Gastrocnemius medialis (tissue), 4 donors: ENCODE data around the gene CYTIP. TPM values are rescaled to one million over a fixed set of nuclear protein-coding genes. Genes with fewer than 3 reads are reported as not detected.
"Not testable (repeated sequence)": the region's sequence is repeated elsewhere in the genome, so short reads cannot be mapped to it uniquely, and the experiment has no call there.

ENCODE experiments used
- ATAC-seq, 2 donors: fragments of 150-250 bp; one replicate each; pipeline ENCODE4 v1.9.1; 2016
- DNase-seq, 2 donors: peaks; one replicate each; pipeline ENCODE4 v3.0.0-alpha.2; 2019
- H3K27ac ChIP-seq, 4 donors: fragments of 200-600 bp; sonication (generic); 1 replicate in 1 of 4; 2 replicates in 3 of 4; pipeline ENCODE4 v1.5.1; 2016 to 2018; ENCODE audit warnings: mild to moderate bottlenecking in 2 of 4, moderate library complexity in 1 of 4
- H3K27me3 ChIP-seq, 3 donors: fragments of 200-600 bp; sonication (generic) in 2 of 3; 1 replicate in 1 of 3; 2 replicates in 2 of 3; pipeline versions ENCODE4 v1.5.1 to v1.6.0; 2016 to 2019; ENCODE audit warnings: mild to moderate bottlenecking in 1 of 3, moderate library complexity in 1 of 3
- H3K36me3 ChIP-seq, 2 donors: fragments of 200-600 bp; sonication (generic) in 1 of 2; one replicate each; pipeline ENCODE4 v1.5.1; 2017 to 2018
- H3K4me1 ChIP-seq, 2 donors: fragments of 200-600 bp; sonication (generic) in 1 of 2; one replicate each; pipeline ENCODE4 v1.5.1; 2016 to 2017; ENCODE audit warnings: mild to moderate bottlenecking in 2 of 2
- H3K4me3 ChIP-seq, 4 donors: fragments of 200-600 bp; sonication (generic) in 3 of 4; 1 replicate in 1 of 4; 2 replicates in 3 of 4; pipeline ENCODE4 v1.5.1; 2016 to 2019; ENCODE audit warnings: mild to moderate bottlenecking in 2 of 4
- H3K9me3 ChIP-seq, 3 donors: fragments of 200-600 bp; sonication (generic) in 2 of 3; 1 replicate in 1 of 3; 2 replicates in 2 of 3; pipeline ENCODE4 v1.5.1; 2016 to 2019
- CTCF ChIP-seq, 5 experiments: fragments of 450-650 bp in 3 of 5; fragments of 200-600 bp in 2 of 5; sonication (generic) in 2 of 5; IDR thresholded peaks in 4 of 5; conservative IDR thresholded peaks in 1 of 5; 1 replicate in 4 of 5; 2 replicates in 1 of 5; pipeline ENCODE4 v1.5.1; 2016 to 2019; ENCODE audit warnings: antibody characterized with exemption in 5 of 5, mild to moderate bottlenecking in 3 of 5, moderate library complexity in 3 of 5
- POLR2A ChIP-seq, 2 donors: fragments of 450-650 bp; IDR thresholded peaks; one replicate each; pipeline ENCODE4 v1.6.1; 2017; ENCODE audit warnings: antibody characterized with exemption in 2 of 2, mild to moderate bottlenecking in 2 of 2, moderate library complexity in 2 of 2
- in situ Hi-C, 4 donors: fragments of 200-750 bp; cut with MboI; loops; one replicate each; pipeline versions ENCODE4 v1.15.0 to v1.8.0; 2017; ENCODE audit warnings: low sequenced_read_pairs in 4 of 4
- intact Hi-C: fragments of 100-400 bp; cut with DNase I; formaldehyde crosslinking; loops from one replicate; pipeline ENCODE4 v1.15.1; 2023; ENCODE audit warnings: low total_unique reads
- total RNA-seq, 4 donors: library from RNA; depleted of rRNA; stranded (reverse); fragments of >200 nt; gene quantifications; one replicate each; pipeline versions ENCODE4 v1.1.0 to v1.2.3, GENCODE V29; 2016

CYTIP gene
- total RNA-seq, 4 donors from 2014 or later, result 0.19 to 1.9 (median 1.6) TPM

GRCh38 chr2:157414050-157414449 is 29.8 kb downstream of the CYTIP start:
- no peak for DNase-seq
- Histone ChIP-seq H3K9me3 (no peaks in the 10 kb centered on the region), H3K4me1 (no peaks in the 10 kb centered on the region), H3K27me3 (no peaks in the 10 kb centered on the region), H3K4me3 (no peak overlapping the region), H3K36me3 (no peaks in the 10 kb centered on the region), H3K27ac (no peak overlapping the region)
- in situ Hi-C loops, result no loop called here
- intact Hi-C loops, result no loop called here
- ATAC-seq, result no peak
- TF ChIP-seq CTCF (IDR thresholded peaks at IDR 0.05 in 4 of 5, conservative IDR thresholded peaks at IDR 0.05 in 1 of 5), result no peak
- TF ChIP-seq POLR2A (IDR thresholded peaks at IDR 0.05), result no peak

DNA sequence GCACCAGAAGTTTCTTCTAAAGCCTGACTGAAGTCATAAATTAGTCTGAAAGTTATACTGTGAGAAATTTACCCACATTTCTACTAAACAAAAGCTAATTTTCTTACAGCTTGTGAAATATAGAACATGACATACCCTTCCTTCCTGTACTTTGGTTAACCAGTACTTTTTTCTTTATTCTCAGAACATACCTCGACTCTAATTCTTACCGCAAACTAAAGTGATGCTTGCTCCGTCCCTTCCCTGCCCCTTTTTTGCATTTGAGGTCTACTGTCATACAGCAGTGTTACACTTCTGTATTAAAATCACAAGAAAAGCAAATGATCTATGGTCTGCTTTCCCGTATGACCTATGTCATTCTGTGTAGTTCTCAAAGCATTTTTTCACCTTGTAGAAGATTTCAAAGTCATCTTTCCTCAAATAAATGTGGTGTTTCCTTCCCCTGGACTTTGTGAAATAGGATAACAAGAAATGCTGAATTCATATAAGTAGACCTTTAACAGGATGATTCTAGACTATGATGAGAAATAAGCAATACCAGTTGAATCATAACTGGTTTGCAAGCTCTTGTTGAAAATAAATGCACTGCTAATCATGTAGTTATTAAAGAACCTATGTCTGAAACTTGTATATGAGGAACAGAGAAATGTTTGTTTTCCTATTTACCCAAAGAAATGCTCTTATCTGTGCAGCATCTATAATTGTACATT is 30.4 kb downstream of the CYTIP start:
- no peak overlapping the region for H3K27ac ChIP-seq
- DNase-seq (no peak), ATAC-seq (no peak)
- TF ChIP-seq POLR2A (IDR thresholded peaks at IDR 0.05) (no peak), CTCF (IDR thresholded peaks at IDR 0.05 in 4 of 5, conservative IDR thresholded peaks at IDR 0.05 in 1 of 5) (no peak)
- intact Hi-C loops (no loop called here), in situ Hi-C loops (no loop called here)
- H3K36me3 ChIP-seq, result no peaks in the 10 kb centered on the region
- no peaks in the 10 kb centered on the region for H3K4me1 ChIP-seq
- H3K4me3 ChIP-seq, result no peak overlapping the region
- H3K27me3 ChIP-seq, result no peaks in the 10 kb centered on the region
- no peaks in the 10 kb centered on the region for H3K9me3 ChIP-seq

DNA sequence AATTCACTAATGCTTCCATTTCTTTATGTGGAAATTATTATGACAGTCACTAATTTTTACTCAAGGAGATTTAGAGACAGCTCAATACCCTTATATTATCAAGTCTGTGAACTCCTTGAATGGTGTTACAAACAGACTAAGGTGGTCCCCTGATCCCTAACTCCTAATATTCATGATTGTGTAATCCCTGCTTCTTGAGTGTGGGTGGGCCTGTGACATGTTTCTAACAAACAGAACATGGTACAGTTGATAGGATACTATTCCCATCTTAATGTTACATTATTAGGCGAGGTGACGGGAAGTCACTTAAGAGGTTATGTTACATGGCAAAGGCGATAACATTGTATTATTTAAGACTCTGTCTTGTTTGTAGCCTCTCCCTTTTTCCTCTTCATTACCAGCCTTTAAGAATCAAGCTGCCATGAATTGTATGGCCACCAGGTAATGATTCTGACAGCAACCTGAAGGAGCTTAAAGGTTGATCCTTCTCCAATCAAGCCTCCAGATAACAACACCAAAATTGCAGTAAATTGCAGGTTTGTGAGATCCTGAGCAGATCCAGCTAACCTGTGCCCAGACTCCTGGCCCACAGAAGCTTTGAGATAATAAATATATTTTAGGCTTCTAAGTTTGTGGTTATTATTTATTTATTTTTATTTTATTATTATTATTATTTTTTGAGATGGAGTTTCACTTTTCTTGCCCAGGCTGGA is 32.1 kb downstream of the CYTIP start:
- Histone ChIP-seq H3K36me3 (no peaks in the 10 kb centered on the region), H3K4me3 (no peak overlapping the region), H3K9me3 (no peaks in the 10 kb centered on the region), H3K4me1 (no peaks in the 10 kb centered on the region), H3K27me3 (no peaks in the 10 kb centered on the region), H3K27ac (no peak overlapping the region)
- TF ChIP-seq CTCF (IDR thresholded peaks at IDR 0.05 in 4 of 5, conservative IDR thresholded peaks at IDR 0.05 in 1 of 5) (no peak), POLR2A (IDR thresholded peaks at IDR 0.05) (no peak)
- no peak for ATAC-seq
- in situ Hi-C loops (no loop called here), intact Hi-C loops (no loop called here)
- no peak for DNase-seq

DNA sequence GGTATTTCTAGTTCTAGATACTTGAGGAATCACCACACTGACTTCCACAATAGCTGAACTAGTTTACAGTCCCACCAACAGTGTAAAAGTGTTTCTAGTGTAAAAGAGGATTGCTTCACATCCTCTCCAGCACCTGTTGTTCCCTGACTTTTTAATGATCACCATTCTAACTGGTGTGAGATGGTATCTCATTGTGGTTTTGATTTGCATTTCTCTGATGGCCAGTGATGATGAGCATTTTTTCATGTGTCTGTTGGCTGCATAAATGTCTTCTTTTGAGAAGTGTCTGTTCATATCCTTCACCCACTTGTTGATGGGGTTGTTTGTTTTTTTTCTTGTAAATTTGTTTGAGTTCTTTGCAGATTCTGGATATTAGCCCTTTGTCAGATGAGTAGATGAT is 38.5 kb downstream of the CYTIP start:
- H3K4me1 ChIP-seq, H3K36me3 ChIP-seq, intact Hi-C loops, H3K4me3 ChIP-seq, DNase-seq, in situ Hi-C loops, H3K9me3 ChIP-seq, H3K27me3 ChIP-seq, ATAC-seq, H3K27ac ChIP-seq: not testable (repeated sequence)

- Histone ChIP-seq H3K9me3 (no peaks in the 10 kb centered on the region), H3K27ac (no peak overlapping the region), H3K4me3 (no peak overlapping the region), H3K4me1 (no peaks in the 10 kb centered on the region), H3K27me3 (no peaks in the 10 kb centered on the region), H3K36me3 (no peaks in the 10 kb centered on the region)
- ATAC-seq (no peak), DNase-seq (no peak)
- no peak for TF ChIP-seq POLR2A (IDR thresholded peaks at IDR 0.05)
- TF ChIP-seq CTCF (IDR thresholded peaks at IDR 0.05 in 4 of 5, conservative IDR thresholded peaks at IDR 0.05 in 1 of 5), result no peak
- in situ Hi-C loops, result no loop called here
- intact Hi-C loops, result no loop called here
Observed at GRCh38 chr2:157404363-157404762, 39.5 kb downstream of the CYTIP start.

DNA sequence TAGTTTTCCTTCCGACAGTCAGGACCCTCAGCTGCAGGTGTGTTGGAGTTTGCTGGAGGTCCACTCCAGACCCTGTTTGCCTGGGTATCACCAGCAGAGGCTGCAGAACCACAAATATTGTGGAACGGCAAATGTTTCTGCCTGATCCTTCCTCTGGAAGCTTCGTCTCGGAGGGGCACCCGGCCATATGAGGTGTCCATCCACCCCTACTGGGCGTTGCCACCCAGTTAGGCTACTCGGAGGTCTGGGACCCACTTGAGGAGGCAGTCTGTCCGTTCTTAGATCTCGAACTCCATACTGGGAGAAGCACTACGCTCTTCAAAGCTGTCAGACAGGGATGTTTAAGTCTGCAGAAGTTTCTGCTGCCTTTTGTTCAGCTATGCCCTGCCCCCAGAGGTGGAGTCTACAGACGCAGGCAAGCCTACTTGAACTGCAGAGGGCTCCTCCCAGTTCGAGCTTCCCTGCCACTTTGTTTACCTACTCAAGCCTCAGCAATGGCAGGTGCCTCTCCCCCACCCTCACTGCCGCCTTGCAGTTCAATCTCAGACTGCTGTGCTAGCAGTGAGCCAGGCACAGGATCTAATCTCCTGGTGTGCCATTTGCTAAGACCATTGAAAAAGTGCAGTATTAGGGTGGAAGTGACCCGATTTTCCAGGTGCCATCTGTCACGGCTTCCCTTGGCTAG is 40.9 kb downstream of the CYTIP start:
- intact Hi-C loops, H3K36me3 ChIP-seq, H3K4me1 ChIP-seq, H3K9me3 ChIP-seq, H3K27me3 ChIP-seq, in situ Hi-C loops, DNase-seq, H3K27ac ChIP-seq, ATAC-seq, H3K4me3 ChIP-seq: not testable (repeated sequence)
